SK-N-MC (cell line): Measurements from ENCODE around the gene GGA2.
"Not testable (repeated sequence)": the region's sequence is repeated elsewhere in the genome, so short reads cannot be mapped to it uniquely, and the experiment has no call there.

Source experiments
- DNase-seq: peaks from one replicate; pipeline ENCODE4 v3.0.0-alpha.2; 2011; ENCODE audit warnings: low read depth, low spot score
- H3K27ac ChIP-seq: fragments of 200-600 bp; sonication (generic); 2 replicates; pipeline ENCODE4 v1.5.1; 2016; ENCODE audit warnings: mixed run types
- H3K36me3 ChIP-seq: fragments of 200-600 bp; sonication (generic); 2 replicates; pipeline ENCODE4 v1.6.1; 2017; ENCODE audit warnings: antibody characterized with exemption, low read length, mixed read lengths; ENCODE audit not compliant: insufficient read depth
- H3K4me3 ChIP-seq: fragments of 200-600 bp; sonication (generic); 2 replicates; pipeline ENCODE4 v1.5.1; 2016
- H3K9ac ChIP-seq: fragments of 200-600 bp; sonication (generic); 2 replicates; pipeline ENCODE4 v1.8.0; 2017; ENCODE audit warnings: mixed run types, mixed read lengths; ENCODE audit not compliant: insufficient read length
- H3K9me3 ChIP-seq: fragments of 200-600 bp; sonication (generic); 2 replicates; pipeline ENCODE4 v1.6.1; 2017; ENCODE audit warnings: low read depth, mild to moderate bottlenecking, antibody characterized with exemption, low read length, moderate library complexity, mixed read lengths
- EZH2 ChIP-seq: fragments of 200-600 bp; sonication (generic); IDR thresholded peaks from one replicate; pipeline ENCODE4 v1.6.1; 2017; ENCODE audit warnings: antibody characterized with exemption
- FOXP2 ChIP-seq: optimal IDR thresholded peaks from 2 replicates; pipeline ENCODE3; 2011; ENCODE audit warnings: mild to moderate bottlenecking, moderate library complexity; ENCODE audit not compliant: insufficient read depth; ENCODE audit errors: extremely low read length, control extremely low read depth
- POLR2AphosphoS5 ChIP-seq: IDR thresholded peaks from 2 replicates; pipeline ENCODE4 v1.6.1; 2012; ENCODE audit warnings: mild to moderate bottlenecking, low read depth, low read length, borderline replicate concordance

Gene GGA2

GRCh38 chr16:23491490-23492391, 18.6 kb downstream of the GGA2 start:
- H3K9ac ChIP-seq: no peak overlapping the region
- H3K27ac ChIP-seq: 0 out of 2 replicates have a peak overlapping the region, but pooled peaks have one; percentile 19
- H3K9me3 ChIP-seq: no peaks in the 10 kb centered on the region
- H3K36me3 ChIP-seq: peaks cover 89% of the 10 kb centered on the region
- no peak overlapping the region for H3K4me3 ChIP-seq
- no peak for TF ChIP-seq EZH2
- TF ChIP-seq POLR2AphosphoS5: no peak
- TF ChIP-seq FOXP2: no peak
- DNase-seq: no peak

DNA sequence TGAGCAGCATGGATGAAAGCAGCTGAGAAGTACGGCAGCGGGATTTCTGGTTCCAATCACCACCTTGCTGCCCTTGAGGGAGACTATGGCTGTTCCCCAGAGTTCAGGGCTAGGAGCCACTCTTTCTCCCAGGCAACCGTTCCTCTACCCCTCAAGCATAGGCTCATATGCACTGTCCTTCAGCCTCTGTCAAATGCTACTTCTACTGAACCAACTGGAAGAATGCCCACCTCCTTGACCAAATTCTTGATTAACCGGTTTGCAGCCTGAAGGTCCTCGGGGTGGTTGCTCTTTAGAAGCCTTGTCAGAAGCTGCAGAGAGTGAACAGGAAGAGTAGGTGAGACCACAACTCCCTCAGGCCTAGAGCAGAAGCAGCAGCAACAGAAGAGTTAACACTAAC, 23.8 kb downstream of the GGA2 start:
- DNase-seq: no peak
- Histone ChIP-seq H3K9me3 (no peaks in the 10 kb centered on the region), H3K4me3 (no peak overlapping the region), H3K27ac (no peak overlapping the region), H3K9ac (no peak overlapping the region), H3K36me3 (peaks cover 92% of the 10 kb centered on the region)
- TF ChIP-seq POLR2AphosphoS5: no peak
- TF ChIP-seq FOXP2: no peak
- TF ChIP-seq EZH2: no peak

- no peak overlapping the region for H3K4me3 ChIP-seq
- no peaks in the 10 kb centered on the region for H3K9me3 ChIP-seq
- peaks cover 92% of the 10 kb centered on the region for H3K36me3 ChIP-seq
- DNase-seq: no peak
- H3K27ac ChIP-seq: no peak overlapping the region
- no peak overlapping the region for H3K9ac ChIP-seq
- no peak for TF ChIP-seq POLR2AphosphoS5
- TF ChIP-seq EZH2: no peak
- no peak for TF ChIP-seq FOXP2
Observed at GRCh38 chr16:23485841-23486240, 24.5 kb downstream of the GGA2 start.

- no peak overlapping the region for H3K27ac ChIP-seq
- DNase-seq: no peak
- H3K4me3 ChIP-seq: no peak overlapping the region
- TF ChIP-seq POLR2AphosphoS5: no peak
- no peak for TF ChIP-seq EZH2
- no peak for TF ChIP-seq FOXP2
- H3K9me3 ChIP-seq: no peaks in the 10 kb centered on the region
- H3K9ac ChIP-seq: no peak overlapping the region
- peaks cover 93% of the 10 kb centered on the region for H3K36me3 ChIP-seq
Observed at GRCh38 chr16:23485257-23485614, 25.1 kb downstream of the GGA2 start.

- H3K9ac ChIP-seq: no peak overlapping the region
- H3K27ac ChIP-seq: no peak overlapping the region
- H3K9me3 ChIP-seq: no peaks in the 10 kb centered on the region
- no peak overlapping the region for H3K4me3 ChIP-seq
- DNase-seq: no peak
- TF ChIP-seq EZH2 (no peak), FOXP2 (no peak), POLR2AphosphoS5 (no peak)
- peaks cover 93% of the 10 kb centered on the region for H3K36me3 ChIP-seq
Observed at GRCh38 chr16:23484510-23485256, 25.6 kb downstream of the GGA2 start.

- H3K4me3 ChIP-seq, H3K9ac ChIP-seq, H3K27ac ChIP-seq, H3K9me3 ChIP-seq, DNase-seq: not testable (repeated sequence)
- peaks cover 93% of the 10 kb centered on the region for H3K36me3 ChIP-seq
Observed at GRCh38 chr16:23483492-23483891, 26.8 kb downstream of the GGA2 start.

DNA sequence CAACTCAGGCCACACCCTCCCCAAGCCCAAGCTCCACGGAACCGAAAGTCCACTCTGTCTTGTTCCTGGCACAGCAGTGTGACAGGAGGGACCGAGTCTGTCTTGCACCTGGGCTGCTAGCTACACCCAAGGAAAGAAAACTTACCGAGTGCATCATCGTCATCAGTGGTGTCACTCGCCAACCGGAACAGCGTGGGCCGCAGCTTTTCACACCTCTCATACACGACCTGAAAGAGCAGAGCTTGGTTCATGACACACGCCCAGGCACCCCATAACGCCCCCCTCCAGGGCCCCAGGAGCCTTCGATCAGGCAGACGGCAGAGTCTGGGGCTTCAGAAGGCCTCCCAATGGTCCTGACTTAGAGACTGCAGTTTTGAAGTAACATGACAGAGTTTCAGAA, 27.5 kb downstream of the GGA2 start:
- H3K9me3 ChIP-seq: no peaks in the 10 kb centered on the region
- H3K36me3 ChIP-seq: peaks cover 91% of the 10 kb centered on the region
- no peak overlapping the region for H3K9ac ChIP-seq
- no peak for DNase-seq
- no peak overlapping the region for H3K4me3 ChIP-seq
- TF ChIP-seq POLR2AphosphoS5: no peak
- no peak for TF ChIP-seq FOXP2
- TF ChIP-seq EZH2: no peak
- no peak overlapping the region for H3K27ac ChIP-seq

- Histone ChIP-seq H3K4me3 (no peak overlapping the region), H3K9me3 (no peaks in the 10 kb centered on the region), H3K27ac (no peak overlapping the region), H3K9ac (no peak overlapping the region), H3K36me3 (peaks cover 86% of the 10 kb centered on the region)
- no peak for TF ChIP-seq FOXP2
- no peak for TF ChIP-seq POLR2AphosphoS5
- TF ChIP-seq EZH2: no peak
- no peak for DNase-seq
Observed at GRCh38 chr16:23480257-23480656, 30.0 kb downstream of the GGA2 start.

DNA sequence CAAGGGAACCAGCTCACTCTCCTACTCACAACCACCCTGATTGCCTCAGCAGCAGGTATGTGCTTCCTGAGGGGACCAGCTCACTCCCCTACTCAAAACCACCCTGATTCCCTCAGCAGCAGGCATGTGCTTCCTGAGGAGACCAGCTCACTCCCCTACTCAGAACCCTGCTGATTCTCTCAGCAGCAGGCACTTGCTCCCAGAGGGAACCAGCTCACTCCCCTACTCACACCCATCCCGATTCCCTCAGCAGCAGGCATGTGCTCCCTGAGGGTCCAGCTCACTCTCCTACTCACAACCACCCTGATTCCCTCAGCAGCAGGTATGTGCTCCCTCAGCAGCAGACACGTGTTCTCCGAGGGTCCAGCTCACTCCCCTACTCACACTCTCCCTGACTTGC, 31.2 kb downstream of the GGA2 start:
- DNase-seq: no peak
- Histone ChIP-seq H3K9me3 (no peaks in the 10 kb centered on the region), H3K36me3 (peaks cover 86% of the 10 kb centered on the region), H3K4me3 (no peak overlapping the region), H3K9ac (no peak overlapping the region), H3K27ac (no peak overlapping the region)
- TF ChIP-seq EZH2 (no peak), FOXP2 (no peak), POLR2AphosphoS5 (no peak)
